NCI-H1105 treated with DMSO at 0.1 percent for 48 hours (cell line): Measurements from ENCODE around the gene EIF4E2.

Experiments
- DNase-seq: peaks from one replicate; lab custom pipeline; 2025; lab: John Stamatoyannopoulos, UW

EIF4E2 gene, protein sequence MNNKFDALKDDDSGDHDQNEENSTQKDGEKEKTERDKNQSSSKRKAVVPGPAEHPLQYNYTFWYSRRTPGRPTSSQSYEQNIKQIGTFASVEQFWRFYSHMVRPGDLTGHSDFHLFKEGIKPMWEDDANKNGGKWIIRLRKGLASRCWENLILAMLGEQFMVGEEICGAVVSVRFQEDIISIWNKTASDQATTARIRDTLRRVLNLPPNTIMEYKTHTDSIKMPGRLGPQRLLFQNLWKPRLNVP

DNA sequence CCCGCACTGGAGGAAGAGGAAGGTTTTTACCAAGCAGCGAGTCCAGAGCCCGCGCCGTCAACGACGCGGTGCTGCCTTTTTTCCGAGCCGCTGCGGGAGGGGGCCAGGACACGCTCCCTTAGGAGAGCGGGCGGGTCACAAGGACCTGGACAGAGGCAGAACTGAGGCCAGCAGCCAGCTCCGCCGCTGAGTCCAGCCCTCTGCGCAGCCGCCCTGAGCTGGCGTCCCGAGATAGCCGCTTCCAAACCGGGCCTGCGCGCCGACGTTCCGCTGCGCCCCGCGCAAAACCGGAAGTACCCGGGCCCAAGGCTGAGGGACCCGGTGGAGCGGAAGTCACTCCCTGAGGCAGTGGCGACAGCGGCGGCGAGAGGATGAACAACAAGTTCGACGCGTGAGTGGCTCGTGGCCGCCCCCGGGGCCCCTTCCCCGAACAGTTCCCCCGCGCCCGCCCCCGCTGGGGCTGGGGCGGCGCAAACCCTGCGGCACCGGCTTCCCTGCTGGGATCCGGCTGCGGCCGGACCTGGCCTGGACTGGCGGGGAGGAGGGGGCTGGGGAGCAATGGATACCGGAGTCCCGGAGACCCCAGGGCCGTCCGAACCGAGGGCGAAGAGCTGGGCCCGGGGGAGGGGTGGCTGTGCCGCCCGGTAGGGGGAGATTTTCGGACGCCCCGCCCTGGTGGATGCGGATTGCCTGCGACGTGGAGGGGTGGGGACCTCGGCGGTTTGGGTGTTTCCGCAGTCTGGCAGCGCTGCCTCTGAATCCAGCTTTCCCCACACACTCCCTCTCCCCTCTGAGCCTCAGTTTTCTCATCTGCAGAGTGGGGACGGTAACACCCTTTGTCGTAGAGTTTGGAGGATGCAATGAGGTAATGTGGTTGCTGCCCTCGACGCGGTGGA lies at the start of gene EIF4E2, which contains the start of gene TIGD1:
TSS of gene EIF4E2 (plus strand) at position 336 of the 896 bp plus-strand sequence. CDS start at position 372, 36 bp downstream.
TSS of gene TIGD1 (minus strand) at position 204 of the 896 bp plus-strand sequence. CDS start 675 bp downstream, outside the sequence.
- peak; percentile 78 for DNase-seq

DNA sequence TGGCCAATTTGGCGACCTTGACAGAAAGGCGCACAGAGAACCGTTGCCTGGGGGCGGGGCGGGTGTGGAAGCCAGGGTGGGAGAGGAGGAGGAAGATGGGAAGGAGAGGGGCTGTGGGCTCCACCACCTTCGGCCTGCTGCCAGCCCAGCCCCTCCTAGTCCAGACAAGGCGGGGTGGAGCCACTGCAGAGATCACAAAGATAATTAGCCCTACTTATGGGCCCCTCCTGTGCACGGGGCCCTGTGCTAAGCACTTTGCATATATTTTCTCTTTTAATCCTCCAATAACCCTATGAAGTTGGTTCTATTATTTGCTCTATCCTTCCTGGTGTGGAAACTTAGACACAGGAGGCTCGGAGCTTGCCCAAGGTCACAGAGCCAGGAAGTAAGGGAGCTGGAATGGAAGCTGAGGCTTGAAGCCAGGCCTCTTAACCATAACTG lies 49.1 kb upstream of the EIF4E2 start:
- DNase-seq: no peak

GRCh38 chr2:232501794-232502390 lies 48.6 kb upstream of the EIF4E2 start:
- no peak for DNase-seq

GRCh38 chr2:232502511-232502910 lies 48.0 kb upstream of the EIF4E2 start:
- no peak for DNase-seq

GRCh38 chr2:232502911-232503808 lies 47.3 kb upstream of the EIF4E2 start:
- DNase-seq: peak; percentile 34

- DNase-seq: no peak
Measured at GRCh38 chr2:232503809-232504323, 46.6 kb upstream of the EIF4E2 start.

DNA sequence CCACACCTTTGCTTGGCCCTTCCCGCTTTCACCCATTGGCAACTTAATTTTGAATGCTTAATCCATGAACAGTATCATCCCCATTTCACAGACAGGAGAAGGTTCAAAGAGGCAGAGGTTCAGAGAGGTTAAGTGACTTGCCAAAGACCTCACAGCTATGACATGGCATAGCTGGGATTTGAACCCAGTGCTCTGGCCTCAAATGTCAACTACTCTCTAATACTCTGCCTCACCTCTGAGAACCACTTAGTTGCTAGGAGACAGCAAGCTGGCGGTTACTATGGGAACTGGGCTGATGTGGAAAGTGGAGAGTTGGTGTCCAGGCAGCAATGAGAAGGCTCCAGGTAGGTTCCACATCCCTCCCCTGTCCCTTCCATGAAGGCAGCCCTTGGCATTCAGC lies 46.1 kb upstream of the EIF4E2 start:
- peak; percentile 55 for DNase-seq

DNA sequence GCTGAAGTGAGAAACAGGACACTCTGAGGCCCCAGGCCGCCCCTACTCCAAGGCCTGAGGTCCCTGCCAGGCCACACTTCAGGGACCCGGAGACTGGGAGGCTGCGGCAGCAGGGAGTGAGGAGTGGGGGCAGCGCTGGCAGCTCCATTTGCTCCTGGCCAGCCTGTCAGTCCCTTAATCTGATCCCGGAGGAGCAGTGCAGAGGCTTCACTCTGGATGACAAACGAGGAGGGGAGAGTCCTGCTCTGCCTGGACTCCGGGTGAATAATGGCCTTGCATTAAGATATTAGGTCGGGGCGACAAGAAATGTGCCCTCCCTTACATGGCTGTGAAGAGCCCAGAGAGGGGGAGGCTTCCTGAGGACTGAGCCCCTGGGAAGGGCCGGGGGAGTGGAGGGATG lies 44.6 kb upstream of the EIF4E2 start:
- no peak for DNase-seq

- DNase-seq: no peak
Measured at GRCh38 chr2:232506709-232507108, 43.8 kb upstream of the EIF4E2 start.

GRCh38 chr2:232508251-232508650 lies 42.2 kb upstream of the EIF4E2 start:
- DNase-seq: no peak

DNA sequence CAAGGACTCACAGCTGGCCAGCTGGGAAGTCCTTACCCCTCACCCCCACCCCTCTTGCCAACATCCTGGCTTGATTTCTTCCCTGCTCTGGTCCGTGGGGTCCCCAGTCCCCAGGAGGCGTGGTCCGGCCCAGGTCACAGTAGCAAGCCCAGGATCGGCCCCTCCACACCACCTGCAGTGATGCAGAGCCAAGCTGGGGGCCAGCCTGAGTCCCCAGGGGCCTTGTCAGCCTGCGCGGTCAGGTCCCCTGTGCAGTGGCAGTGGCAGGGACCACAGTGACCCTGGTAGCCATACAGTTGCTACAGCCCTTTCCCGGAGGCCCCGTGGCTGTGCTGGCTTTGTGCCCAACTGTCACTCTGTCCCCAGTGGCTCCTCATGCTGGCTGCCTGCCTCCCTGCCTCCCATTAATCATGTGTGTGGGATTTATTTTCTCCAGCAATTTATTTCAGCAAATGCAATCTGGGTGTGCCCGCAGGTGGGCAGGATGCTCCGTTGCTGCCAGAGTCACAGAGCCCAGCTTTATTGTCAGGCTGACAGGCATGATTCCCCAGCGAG lies 39.1 kb upstream of the EIF4E2 start:
- peak; percentile 48 for DNase-seq

DNA sequence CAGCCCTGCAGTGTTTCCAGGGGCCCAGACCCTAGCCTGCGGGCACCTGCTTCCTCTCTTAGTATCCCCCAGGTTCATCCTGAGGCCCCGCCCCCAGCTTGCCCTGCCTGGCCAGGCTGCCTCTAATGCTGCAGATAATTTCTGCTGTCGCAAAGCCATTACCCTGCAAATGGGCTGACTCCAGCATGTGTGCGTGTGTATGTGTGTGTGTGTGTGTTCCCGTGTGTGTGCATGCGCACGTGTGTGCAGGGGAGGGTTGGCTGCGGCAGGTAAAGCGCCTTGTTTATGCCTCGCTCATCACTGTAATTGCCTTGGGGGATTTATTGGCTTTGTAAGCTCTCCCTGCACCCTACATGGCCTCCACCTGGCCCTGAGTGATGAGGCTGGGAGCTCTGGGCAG lies 37.9 kb upstream of the EIF4E2 start:
- DNase-seq: no peak

- no peak for DNase-seq
Measured at GRCh38 chr2:232513353-232513752, 37.1 kb upstream of the EIF4E2 start.

- DNase-seq: no peak
Measured at GRCh38 chr2:232515639-232516038, 34.9 kb upstream of the EIF4E2 start.

DNA sequence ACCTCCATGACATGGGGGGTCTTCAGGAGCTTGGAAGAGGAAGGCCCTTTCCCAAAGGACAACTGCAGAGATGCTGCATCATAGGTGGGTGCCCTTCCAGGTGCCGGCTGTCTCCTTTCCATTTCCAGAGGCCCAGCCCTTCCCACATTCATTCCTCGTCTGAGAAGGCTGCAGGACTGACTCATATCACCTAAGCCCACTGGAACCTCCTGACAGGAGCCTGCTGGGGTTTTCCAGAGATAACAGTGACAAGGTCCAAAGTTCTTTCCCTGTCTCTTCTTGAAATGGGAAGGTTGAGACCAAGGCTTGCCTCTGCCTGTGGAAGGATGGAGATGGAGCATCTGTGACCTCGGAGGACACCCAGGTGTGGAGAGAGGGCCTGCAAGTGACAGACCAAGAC lies 33.9 kb upstream of the EIF4E2 start:
- DNase-seq: no peak

- no peak for DNase-seq
Measured at GRCh38 chr2:232518844-232519243, 31.6 kb upstream of the EIF4E2 start.

- no peak for DNase-seq
Measured at GRCh38 chr2:232519581-232520438, 30.7 kb upstream of the EIF4E2 start, which contains the start of gene PRSS56. PRSS56 (plus strand) TSS chr2:232520388; CDS start chr2:232520599, 211 bp downstream.

GRCh38 chr2:232520489-232520888 lies 30.0 kb upstream of the EIF4E2 start:
- DNase-seq: no peak

DNA sequence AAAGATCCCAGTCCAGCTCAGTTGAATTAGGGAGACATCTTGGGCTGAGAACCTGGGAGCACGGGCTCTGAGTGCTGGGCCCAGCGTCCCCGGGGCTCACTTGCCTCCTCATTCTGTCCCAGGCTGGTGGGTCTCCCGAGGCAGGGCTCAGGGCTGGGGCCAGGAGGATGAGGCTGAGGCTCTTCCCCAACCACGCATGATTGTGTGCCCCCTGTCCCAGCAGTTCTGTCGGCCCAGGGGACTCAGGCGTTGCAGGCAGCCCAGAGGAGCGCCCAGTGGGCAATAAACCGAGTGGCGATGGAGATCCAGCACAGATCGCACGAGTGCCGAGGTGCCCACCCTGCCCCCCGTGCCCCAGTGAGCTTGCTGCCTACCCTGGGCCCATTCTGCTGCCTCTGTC lies 29.4 kb upstream of the EIF4E2 start:
- no peak for DNase-seq
